ENCODE results near the gene HEMGN.

The HEMGN gene

GRCh38 chr9:97891736-97892135 lies 46.2 kb downstream of the HEMGN start:
- no peak for DNase-seq

GRCh38 chr9:97889941-97890887 lies 47.8 kb downstream of the HEMGN start:
- no peak for DNase-seq

- DNase-seq: no peak
Measured at GRCh38 chr9:97880336-97880735, 57.6 kb downstream of the HEMGN start.
